Neutrophil (primary cell): ENCODE results near the gene PCBP4.

Experiments
- H3K27ac ChIP-seq: fragments of 200-600 bp; sonication (generic); 2 replicates; pipeline ENCODE4 v1.5.1; 2016; ENCODE audit warnings: mild to moderate bottlenecking, moderate library complexity
- H3K27me3 ChIP-seq: fragments of 200-600 bp; sonication (generic); 2 replicates; pipeline ENCODE4 v1.6.0; 2016; ENCODE audit warnings: mild to moderate bottlenecking
- H3K36me3 ChIP-seq: fragments of 200-600 bp; sonication (generic); 2 replicates; pipeline ENCODE4 v1.5.1; 2017
- H3K4me1 ChIP-seq, 2 experiments: fragments of 200-600 bp in 1 of 2; sonication (generic) in 1 of 2; 1 replicate in 1 of 2; 2 replicates in 1 of 2; pipeline versions ENCODE4 v1.5.1 to v1.6.1; 2013 to 2016; ENCODE audit warnings: low read depth in 1 of 2, low read length in 1 of 2, mild to moderate bottlenecking in 1 of 2, moderate library complexity in 1 of 2; ENCODE audit not compliant: control insufficient read depth in 1 of 2, insufficient read depth in 1 of 2
- H3K4me3 ChIP-seq, 2 experiments: fragments of 200-600 bp in 1 of 2; sonication (generic) in 1 of 2; 1 replicate in 1 of 2; 2 replicates in 1 of 2; pipeline ENCODE4 v1.5.1; 2013 to 2016; ENCODE audit warnings: low read depth in 1 of 2, low read length in 1 of 2, mild to moderate bottlenecking in 1 of 2, moderate library complexity in 1 of 2
- H3K9me3 ChIP-seq: fragments of 200-600 bp; sonication (generic); 2 replicates; pipeline ENCODE4 v1.5.1; 2016
- TF ChIP-seq, protein P1 (sequence below): fragments of 200-600 bp; sonication (generic); IDR thresholded peaks from 2 replicates; pipeline ENCODE4 v1.5.1; 2016; ENCODE audit warnings: antibody characterized with exemption

Gene PCBP4

DNA sequence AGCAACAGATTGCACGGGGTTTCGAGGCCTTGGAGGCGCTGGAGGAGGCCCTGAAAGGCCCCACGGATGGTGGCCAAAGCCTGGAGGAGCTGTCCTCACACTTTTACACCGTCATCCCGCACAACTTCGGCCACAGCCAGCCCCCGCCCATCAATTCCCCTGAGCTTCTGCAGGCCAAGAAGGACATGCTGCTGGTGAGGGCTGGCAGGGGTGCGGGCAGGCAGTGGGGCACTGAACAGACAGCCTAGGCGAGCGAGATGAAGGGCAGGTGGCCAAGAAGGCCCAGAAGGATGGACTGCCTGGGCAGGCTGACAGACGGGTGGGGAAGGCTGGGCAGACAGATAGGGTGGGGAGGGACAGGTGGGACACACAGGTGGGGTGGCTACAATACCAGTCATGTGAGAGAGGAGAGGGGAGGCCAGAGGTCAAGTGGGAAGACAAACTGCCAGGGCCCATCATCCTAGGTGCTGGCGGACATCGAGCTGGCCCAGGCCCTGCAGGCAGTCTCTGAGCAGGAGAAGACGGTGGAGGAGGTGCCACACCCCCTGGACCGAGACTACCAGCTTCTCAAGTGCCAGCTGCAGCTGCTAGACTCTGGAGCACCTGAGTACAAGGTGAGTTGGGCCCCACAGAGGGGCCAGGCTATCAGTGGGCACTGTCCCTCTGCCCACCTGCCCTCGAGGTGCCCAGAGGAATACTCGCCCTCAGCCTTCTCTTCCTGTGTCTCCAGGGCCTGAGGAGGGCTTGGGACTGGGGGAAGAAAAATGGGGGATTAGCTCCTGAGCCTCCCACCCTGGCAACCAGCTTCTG lies 22.0 kb downstream of the PCBP4 start:
- Histone ChIP-seq H3K27ac (no peak overlapping the region), H3K9me3 (no peaks in the 10 kb centered on the region), H3K27me3 (no peaks in the 10 kb centered on the region), H3K4me3 (no peak overlapping the region), H3K4me1 (peaks cover 16 to 21% of the 10 kb centered on the region in 2 experiments), H3K36me3 (no peaks in the 10 kb centered on the region)
- TF ChIP-seq, protein P1, sequence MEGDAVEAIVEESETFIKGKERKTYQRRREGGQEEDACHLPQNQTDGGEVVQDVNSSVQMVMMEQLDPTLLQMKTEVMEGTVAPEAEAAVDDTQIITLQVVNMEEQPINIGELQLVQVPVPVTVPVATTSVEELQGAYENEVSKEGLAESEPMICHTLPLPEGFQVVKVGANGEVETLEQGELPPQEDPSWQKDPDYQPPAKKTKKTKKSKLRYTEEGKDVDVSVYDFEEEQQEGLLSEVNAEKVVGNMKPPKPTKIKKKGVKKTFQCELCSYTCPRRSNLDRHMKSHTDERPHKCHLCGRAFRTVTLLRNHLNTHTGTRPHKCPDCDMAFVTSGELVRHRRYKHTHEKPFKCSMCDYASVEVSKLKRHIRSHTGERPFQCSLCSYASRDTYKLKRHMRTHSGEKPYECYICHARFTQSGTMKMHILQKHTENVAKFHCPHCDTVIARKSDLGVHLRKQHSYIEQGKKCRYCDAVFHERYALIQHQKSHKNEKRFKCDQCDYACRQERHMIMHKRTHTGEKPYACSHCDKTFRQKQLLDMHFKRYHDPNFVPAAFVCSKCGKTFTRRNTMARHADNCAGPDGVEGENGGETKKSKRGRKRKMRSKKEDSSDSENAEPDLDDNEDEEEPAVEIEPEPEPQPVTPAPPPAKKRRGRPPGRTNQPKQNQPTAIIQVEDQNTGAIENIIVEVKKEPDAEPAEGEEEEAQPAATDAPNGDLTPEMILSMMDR, result no peak

DNA sequence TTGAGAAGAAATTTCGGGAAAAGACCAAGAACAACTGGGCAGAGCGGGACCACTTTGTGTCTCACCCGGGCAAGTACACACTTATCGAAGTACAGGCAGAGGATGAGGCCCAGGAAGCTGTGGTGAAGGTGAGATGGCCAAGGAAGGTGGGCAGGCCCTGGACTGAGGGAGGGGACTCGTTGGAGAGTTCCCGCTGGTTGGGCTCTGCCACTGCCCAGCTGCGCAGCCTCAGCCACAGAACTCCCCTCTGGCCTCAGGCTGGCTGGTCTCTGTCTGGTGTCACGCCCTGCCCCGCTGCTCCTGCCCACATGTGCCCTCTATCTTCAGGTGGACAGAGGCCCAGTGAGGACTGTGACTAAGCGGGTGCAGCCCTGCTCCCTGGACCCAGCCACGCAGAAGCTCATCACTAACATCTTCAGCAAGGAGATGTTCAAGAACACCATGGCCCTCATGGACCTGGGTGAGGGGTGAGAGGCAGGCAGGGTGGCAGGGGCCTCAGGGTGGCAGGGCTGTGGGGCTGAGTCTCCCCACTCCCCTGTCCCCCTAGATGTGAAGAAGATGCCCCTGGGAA lies 22.7 kb downstream of the PCBP4 start:
- TF ChIP-seq, protein P1, result no peak
- Histone ChIP-seq H3K4me3 (no peak overlapping the region), H3K4me1 (peaks cover 16 to 21% of the 10 kb centered on the region in 2 experiments), H3K36me3 (no peaks in the 10 kb centered on the region), H3K27ac (no peak overlapping the region), H3K9me3 (no peaks in the 10 kb centered on the region), H3K27me3 (no peaks in the 10 kb centered on the region)

DNA sequence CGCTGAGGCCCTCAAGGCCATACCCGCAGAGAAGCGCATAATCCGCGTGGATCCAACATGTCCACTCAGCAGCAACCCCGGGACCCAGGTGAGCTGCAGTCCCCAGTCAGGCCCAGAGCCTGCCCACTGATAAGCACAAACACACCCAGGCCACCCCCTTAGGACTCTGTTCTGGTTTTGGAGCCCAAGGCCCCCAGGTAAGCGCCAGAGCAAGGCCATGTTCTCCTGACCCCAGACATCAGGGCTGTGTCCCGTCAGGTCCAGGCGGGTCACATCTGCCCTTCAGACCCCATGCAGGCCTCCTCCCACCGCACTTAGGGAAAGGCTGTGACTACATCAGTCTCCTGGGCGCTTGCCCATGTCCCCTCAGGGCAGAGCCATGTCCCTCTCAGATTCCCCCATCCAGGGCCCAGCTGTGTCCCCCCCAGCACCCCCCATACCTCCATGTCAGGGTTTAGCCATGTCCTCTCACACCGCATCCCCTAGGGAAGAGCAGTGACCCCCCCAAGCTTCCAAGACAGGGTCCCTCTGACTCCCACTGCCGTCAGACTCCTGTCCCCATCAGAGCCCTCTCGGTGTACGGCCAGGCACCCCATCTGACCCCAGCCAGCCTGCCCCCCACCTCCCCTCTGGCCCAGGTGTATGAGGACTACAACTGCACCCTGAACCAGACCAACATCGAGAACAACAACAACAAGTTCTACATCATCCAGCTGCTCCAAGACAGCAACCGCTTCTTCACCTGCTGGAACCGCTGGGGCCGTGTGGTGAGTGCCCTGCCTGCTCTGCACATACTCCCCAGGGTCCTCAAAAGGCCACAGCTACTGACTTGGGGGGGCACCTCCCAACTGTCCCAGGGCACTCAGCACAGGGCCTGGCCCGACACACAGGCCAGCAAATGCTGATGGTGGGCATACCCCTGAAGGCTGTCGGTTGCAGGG lies 23.5 kb downstream of the PCBP4 start:
- no peaks in the 10 kb centered on the region for H3K9me3 ChIP-seq
- peaks cover 16 to 21% of the 10 kb centered on the region in 2 experiments for H3K4me1 ChIP-seq
- H3K36me3 ChIP-seq, result no peaks in the 10 kb centered on the region
- no peak overlapping the region for H3K4me3 ChIP-seq
- H3K27me3 ChIP-seq, result no peaks in the 10 kb centered on the region
- H3K27ac ChIP-seq, result no peak overlapping the region
- TF ChIP-seq, protein P1, result no peak

DNA sequence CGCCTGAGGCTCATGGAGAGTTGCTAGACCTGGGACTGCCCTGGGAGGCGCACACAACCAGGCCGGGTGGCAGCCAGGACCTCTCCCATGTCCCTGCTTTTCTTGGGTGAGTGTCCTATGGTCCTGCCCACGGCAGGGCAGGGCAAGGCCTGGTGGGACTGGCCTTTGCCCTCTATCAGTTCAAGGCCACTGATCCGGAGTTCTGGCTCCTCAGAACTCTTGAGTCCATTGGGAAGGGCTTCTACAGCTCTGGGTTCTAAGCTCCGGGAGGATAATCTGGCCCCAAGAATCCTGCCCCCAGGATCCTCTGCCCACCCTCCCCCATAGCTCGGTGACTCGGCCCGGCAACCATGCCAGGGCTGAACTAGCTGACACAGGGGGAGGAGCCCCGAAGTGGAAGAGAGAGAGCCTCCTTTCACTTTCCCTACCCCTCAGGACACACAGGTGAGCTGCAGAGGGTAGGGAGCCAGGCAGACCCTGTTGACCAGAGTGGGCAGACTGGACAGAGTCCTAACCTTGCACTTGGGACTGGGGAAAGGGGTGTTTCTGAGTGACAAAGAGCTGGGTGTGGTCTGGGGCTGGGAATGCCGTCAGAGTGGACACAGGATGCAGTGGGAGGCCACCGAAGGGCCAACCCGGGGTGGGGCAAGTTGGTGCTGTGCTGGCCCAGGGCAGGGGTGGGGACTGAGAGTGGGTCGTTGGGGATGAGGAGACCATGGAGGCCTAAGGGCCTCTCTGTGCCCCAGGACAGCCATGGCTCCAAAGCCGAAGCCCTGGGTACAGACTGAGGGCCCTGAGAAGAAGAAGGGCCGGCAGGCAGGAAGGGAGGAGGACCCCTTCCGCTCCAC lies 24.4 kb downstream of the PCBP4 start:
- Histone ChIP-seq H3K27ac (peak overlapping the region; percentile 67), H3K27me3 (no peaks in the 10 kb centered on the region), H3K36me3 (no peaks in the 10 kb centered on the region), H3K4me3 (peak overlapping the region; percentile 59 to 92), H3K9me3 (no peaks in the 10 kb centered on the region), H3K4me1 (peaks cover 16 to 21% of the 10 kb centered on the region in 2 experiments)
- TF ChIP-seq, protein P1, result no peak
